ENCODE measurements around the gene LASP1.
A peak's percentile ranks its signal among the peaks of the same experiment; 100 is the strongest.

The LASP1 gene

GRCh38 chr17:38825762-38826247, 44.1 kb upstream of the LASP1 start:
- Histone ChIP-seq H3K4me1 (ENCODE audit: control insufficient read depth, low read length) (peaks cover 18% of the 10 kb centered on the region), H3F3A (ENCODE audit: control insufficient read depth, insufficient read depth) (no peaks in the 10 kb centered on the region; the same call in 1 of the 2 replicates), H4K20me1 (ENCODE audit: control insufficient read depth, insufficient read depth, low read depth, low read length) (no peaks in the 10 kb centered on the region; the same call in 1 of the 2 replicates), H3K27ac (ENCODE audit: low read depth, low read length) (peak overlapping the region; percentile 69), H3K36me3 (ENCODE audit: control insufficient read depth, low read length) (peaks cover 5% of the 10 kb centered on the region), H3K9me3 (ENCODE audit: control insufficient read depth, insufficient read depth, low read length) (no peaks in the 10 kb centered on the region), H3K4me2 (ENCODE audit: low read length) (peak overlapping the region; percentile 68), H3K4me3 (ENCODE audit: low read length) (peak overlapping the region; percentile 87), H3K79me2 (ENCODE audit: control insufficient read depth, low read length) (peaks cover 41% of the 10 kb centered on the region), H3K9me2 (replicated peaks; ENCODE audit: control insufficient read depth, low read length) (no peaks in the 10 kb centered on the region), H3K27me3 (ENCODE audit: control insufficient read depth, low read length) (no peaks in the 10 kb centered on the region)
- TF ChIP-seq CTCF (IDR thresholded peaks at IDR 0.05; ENCODE audit: low read depth, low read length, poor library complexity, severe bottlenecking) (no peak), EZH2phosphoT487 (IDR thresholded peaks at IDR 0.05; ENCODE audit: borderline replicate concordance, low read length) (no peak)

DNA sequence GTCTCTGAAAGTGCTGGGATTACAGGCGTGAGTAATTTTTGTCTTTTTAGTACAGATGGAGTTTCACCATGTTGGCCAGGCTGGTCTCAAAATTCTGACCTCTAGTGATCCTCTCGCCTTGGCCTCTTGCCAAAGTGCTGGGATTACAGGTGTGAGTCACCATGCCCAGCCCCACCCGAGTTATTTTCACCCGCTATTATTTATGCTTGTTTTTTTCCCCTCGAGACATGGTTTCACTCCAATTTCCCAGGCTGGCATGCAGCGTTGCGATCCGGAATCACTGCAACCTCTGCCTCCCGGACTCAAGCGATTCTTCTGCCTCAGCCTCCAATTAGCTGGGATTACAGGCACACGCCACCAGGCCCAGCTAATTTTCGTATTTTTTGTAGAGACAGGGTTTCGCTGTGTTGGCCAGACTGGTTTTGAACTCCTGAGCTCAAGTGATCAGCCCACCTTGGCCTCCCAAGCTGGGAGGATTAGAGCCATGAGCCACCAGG, 25.5 kb upstream of the LASP1 start:
- Histone ChIP-seq H3K9me3 (ENCODE audit: control insufficient read depth, insufficient read depth, low read length) (no peaks in the 10 kb centered on the region), H3K4me3 (ENCODE audit: low read length) (no peak overlapping the region), H3F3A (ENCODE audit: control insufficient read depth, insufficient read depth) (peaks cover 44% of the 10 kb centered on the region), H3K9me2 (replicated peaks; ENCODE audit: control insufficient read depth, low read length) (no peaks in the 10 kb centered on the region), H3K27me3 (ENCODE audit: control insufficient read depth, low read length) (no peaks in the 10 kb centered on the region), H3K36me3 (ENCODE audit: control insufficient read depth, low read length) (peaks cover 20% of the 10 kb centered on the region), H3K27ac (ENCODE audit: low read depth, low read length) (no peak overlapping the region), H4K20me1 (ENCODE audit: control insufficient read depth, insufficient read depth, low read depth, low read length) (peaks cover 7% of the 10 kb centered on the region; the same call in 1 of the 2 replicates), H3K4me1 (ENCODE audit: control insufficient read depth, low read length) (0 out of 2 replicates have a peak, but pooled peaks cover 3% of the 10 kb centered on the region), H3K4me2 (ENCODE audit: low read length) (no peak overlapping the region), H3K79me2 (ENCODE audit: control insufficient read depth, low read length) (no peaks in the 10 kb centered on the region)
- TF ChIP-seq CTCF (IDR thresholded peaks at IDR 0.05; ENCODE audit: low read depth, low read length, poor library complexity, severe bottlenecking), result no peak
- TF ChIP-seq EZH2phosphoT487 (IDR thresholded peaks at IDR 0.05; ENCODE audit: borderline replicate concordance, low read length), result no peak

DNA sequence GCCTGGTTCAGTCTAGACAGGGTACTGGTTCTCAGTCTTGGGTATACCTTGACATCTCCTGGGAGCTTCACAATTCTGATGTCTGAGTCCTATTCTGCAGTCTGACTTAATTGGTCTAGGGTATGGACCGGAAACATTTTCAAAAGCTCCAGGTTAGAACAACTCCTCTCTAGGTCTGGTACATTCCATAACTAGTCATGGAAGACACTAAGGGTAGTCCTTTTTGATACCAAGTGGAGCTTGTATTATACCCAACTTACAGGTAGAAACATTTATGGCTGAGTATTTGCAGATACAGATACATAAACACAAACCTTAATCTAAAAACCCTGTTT, 21.3 kb upstream of the LASP1 start:
- Histone ChIP-seq H3K27ac (ENCODE audit: low read depth, low read length) (no peak overlapping the region), H3K9me3 (ENCODE audit: control insufficient read depth, insufficient read depth, low read length) (no peaks in the 10 kb centered on the region), H3K27me3 (ENCODE audit: control insufficient read depth, low read length) (no peaks in the 10 kb centered on the region), H3K79me2 (ENCODE audit: control insufficient read depth, low read length) (peaks cover 34% of the 10 kb centered on the region), H4K20me1 (ENCODE audit: control insufficient read depth, insufficient read depth, low read depth, low read length) (peaks cover 38% of the 10 kb centered on the region), H3K9me2 (replicated peaks; ENCODE audit: control insufficient read depth, low read length) (no peaks in the 10 kb centered on the region), H3K4me1 (ENCODE audit: control insufficient read depth, low read length) (peaks cover 22% of the 10 kb centered on the region), H3K4me3 (ENCODE audit: low read length) (no peak overlapping the region), H3F3A (ENCODE audit: control insufficient read depth, insufficient read depth) (peaks cover 85% of the 10 kb centered on the region), H3K4me2 (ENCODE audit: low read length) (0 out of 2 replicates have a peak overlapping the region, but pooled peaks have one; percentile 0), H3K36me3 (ENCODE audit: control insufficient read depth, low read length) (peaks cover 62% of the 10 kb centered on the region)
- TF ChIP-seq EZH2phosphoT487 (IDR thresholded peaks at IDR 0.05; ENCODE audit: borderline replicate concordance, low read length) (no peak), CTCF (IDR thresholded peaks at IDR 0.05; ENCODE audit: low read depth, low read length, poor library complexity, severe bottlenecking) (no peak)

All from DOHH2 (cell line).